GM21423 (cell line): Measurements from ENCODE around the gene HIPK2.

Experiments
- ATAC-seq: cut with Tn5 transposase; IDR thresholded peaks from one replicate; pipeline ENCODE4 v1.9.1; 2021; ENCODE audit warnings: mild to moderate bottlenecking, moderate library complexity; ENCODE audit not compliant: unreplicated experiment

HIPK2 gene

DNA sequence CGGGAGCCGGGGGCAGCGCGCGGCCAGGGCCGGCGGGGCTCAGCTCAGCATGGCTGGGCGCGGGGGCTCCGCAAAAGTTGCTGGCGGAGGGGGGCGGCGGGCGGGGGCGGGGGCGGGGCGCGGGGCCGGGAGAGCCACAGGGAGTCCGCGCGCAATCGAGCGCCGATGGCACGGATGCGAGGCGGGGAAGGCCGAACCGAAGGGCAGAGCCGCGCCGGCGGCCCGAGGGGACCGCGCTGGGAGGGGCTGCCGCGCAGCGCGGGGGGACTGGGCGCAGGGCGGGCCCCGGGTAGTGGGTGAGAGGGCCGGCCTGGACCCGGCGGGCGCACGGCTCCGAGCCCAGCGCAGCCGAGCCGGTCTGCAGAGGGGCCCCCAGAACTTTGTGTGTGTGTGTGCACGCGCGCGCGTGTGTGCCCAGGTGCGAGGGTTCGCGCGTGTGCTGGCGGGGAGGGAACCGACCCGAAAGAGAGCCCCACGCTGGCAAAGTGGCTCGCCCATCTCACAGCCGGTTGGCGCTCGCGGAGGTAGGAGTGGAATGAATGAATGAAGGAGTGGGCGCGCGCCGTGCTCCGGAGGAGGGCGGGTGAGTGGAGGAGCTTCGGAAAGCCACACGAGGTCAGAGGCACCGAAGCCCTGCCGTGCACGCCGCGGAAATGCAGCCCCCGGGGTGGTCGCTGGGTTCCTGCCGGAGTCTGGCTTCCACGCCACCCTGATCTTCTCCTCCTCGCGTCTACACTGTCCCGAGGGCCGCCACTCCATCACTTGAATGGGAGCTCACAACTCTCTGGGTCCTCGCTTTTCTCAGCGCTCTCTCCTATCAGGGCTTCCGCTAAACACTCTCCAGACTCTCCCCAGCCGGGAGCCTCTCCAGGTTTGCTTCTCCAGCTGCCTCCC, at the start of gene HIPK2:
Gene HIPK2, minus strand, starts transcription at position 51 of the 894 bp plus-strand sequence. CDS start 375 bp downstream, outside the sequence.
- peak; percentile 53 for ATAC-seq

DNA sequence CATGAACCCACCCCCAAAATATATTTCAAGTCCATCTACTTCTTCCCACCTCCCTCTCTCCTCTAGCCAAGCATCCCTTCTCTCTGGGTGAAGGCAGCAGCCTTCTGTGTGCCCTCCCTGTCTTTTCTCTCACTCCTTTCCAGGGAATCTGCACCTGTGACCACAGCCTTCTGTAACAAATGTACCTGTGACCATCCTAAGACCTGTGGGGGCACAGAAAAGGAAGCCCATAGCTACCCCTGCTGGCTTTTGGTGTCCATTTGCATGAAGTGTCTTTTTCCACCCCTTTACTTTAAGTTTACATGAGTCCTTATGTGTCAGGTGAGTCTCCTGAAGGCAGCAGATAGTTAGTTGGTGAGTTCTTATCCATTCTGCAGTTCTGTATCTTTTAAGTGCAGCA, 49.2 kb upstream of the HIPK2 start:
- no peak for ATAC-seq

DNA sequence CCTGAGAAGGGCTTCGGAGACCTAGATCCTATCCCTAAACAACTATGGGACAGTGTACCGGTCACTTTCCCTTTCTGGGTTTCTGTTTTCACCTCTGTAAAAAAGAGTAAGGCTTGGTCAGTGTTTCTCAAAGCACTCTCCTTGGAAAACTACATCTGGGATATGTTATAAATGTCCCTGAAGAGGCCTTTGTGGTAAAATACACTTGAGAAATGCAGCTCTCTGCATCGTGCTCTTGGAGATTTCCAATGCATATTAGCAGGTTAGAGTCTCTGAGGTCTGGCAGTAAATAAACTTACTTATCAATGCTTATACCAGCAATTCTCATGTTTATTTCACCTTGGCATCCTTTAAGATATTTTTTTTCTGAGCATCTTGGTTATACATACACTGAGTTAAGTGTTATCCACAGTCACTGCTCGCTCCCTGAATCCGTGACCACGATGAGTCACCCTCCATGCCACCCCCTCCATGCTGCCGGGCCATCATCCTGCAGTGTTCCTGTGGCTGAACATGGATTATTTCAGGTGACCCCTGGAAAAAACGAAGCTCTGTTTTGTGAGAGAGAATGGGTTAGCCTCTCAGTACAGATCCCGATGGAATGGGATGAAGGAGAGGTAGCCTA, 48.0 kb upstream of the HIPK2 start:
- no peak for ATAC-seq

DNA sequence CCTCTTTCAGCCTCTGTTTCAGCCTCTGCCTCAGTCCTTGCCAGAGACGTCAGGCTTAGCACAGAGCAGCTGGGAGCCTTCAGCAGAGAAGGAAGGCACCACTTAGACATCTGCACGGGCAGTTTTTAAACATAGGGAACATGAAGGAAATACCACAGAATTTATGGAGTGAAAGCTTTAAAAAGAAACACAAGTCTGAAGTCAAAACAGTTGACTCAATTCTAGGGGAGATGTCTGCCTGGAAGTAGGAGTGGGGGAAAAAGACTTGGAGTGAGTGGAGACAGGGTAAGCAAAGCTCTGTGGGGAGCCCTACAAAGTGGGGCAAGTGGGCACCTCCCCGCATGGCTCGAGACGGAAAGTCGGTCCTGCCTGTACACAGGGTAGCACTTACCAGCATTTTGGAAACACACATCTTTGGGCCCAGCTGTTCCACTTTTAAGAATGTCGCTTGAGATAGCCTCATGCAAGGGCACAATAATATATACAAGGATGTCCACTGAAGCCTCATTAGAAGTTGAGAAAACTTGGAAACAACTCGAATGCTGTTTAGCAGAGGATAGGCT, 46.2 kb upstream of the HIPK2 start:
- no peak for ATAC-seq

DNA sequence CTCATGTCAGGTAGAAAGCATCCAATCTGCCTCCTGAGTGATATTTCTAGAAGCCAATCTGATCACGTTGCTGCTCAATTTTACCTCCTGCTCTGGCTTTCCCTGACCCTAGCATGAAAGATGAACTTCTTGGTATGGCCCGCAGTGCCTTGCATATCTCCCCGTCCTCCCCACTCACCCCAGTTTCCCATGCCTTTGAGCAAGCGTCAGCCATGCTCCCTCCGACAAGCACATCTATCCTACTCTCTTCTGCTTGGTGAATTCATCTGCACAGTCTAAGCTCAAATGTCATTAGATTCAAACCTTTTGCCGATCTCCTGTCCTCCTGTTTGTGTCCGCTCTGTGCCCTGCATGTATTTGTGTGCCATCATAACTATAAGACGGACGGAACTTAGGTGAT, 45.1 kb upstream of the HIPK2 start:
- no peak for ATAC-seq

DNA sequence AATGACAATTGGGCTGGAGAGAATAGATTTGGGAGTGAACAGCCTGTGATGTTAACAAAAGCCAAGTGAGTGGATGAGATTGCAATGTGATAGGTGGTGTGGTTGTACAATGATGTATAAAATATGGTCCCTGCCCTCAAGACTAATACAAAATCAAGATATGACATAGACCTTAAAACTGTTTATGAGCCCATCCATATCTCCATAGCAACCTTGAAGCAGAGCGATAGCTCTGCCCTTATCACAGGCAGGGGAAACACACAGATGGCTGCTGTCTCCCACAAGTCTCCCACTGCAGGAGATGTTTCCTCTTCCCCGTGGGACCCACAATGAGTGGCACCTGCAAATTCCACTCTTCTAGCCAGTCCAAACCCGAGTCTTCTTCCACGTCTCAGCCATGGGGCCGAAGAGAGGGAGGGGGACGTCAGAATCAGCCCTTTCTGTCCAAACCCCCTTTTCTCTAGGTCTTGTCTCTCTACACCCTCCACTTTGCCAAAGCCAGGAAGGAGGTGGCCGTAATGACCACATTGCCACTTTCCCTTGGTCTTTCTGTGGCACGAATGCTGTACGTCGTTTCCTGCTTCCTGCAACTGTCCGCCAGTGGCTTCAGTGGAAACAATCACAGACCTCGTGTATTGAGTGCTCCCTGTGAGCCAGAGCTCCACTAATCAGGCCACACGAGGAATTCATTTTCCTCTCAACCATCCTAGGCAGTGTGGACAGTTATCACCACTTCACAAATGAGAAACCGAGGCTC, 43.7 kb upstream of the HIPK2 start:
- ATAC-seq, result no peak

DNA sequence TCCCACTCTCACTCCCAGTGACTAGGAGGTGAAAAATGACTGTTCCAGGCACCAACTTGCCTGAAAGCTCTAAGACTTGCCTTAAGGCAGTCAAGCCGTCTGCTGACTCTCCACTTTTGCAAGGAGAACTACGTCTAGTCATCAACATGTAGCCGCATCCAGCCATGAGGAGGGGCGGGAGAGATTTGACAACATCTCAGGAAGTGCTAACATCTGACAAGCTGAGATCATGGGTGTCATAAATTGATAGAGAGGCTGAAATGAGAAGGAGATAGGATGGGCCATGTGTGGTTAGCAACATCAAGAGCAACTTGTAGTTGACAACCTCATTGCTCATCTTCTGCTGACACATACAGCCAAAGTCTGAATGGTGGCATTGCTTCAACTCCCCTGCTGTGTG, 42.3 kb upstream of the HIPK2 start:
- no peak for ATAC-seq

DNA sequence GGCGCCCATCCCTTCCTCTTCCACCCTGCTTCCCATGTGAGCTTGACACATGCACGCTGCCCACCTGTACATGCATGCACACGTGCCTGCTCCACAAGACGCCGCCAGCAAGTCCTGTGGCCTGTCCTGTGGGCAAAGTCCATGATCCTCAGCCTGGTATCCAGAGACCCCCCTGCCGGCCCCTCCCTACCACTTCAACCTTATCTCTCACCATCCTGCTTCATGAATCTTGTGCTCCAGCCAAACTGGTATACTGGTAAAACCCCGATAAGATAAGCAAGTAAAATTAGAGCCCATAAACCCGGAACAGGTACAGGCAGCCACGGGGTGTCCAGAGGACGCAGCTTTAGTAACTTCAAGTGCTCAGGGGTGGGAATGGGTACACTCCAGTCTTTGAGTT, 39.5 kb upstream of the HIPK2 start:
- ATAC-seq, result no peak

DNA sequence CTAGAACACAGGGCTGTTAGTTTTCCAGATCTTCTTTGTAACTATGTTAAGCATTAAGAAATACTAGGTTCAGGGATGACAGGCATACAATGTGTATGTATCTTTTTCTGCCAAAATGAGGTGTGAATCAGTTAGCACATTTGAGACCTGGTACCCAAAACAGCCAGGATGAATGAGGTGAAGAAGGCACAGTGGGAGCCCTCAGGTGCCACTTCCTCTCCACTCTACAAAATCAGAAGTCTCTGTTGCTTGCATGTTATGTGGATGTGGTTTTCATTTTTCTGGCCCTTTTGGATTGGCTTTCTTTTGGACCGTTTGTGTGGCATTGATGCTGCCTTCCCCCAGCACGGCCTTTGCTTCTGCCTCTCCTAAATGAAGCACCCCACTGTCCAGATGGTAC, 35.9 kb upstream of the HIPK2 start:
- ATAC-seq, result no peak

DNA sequence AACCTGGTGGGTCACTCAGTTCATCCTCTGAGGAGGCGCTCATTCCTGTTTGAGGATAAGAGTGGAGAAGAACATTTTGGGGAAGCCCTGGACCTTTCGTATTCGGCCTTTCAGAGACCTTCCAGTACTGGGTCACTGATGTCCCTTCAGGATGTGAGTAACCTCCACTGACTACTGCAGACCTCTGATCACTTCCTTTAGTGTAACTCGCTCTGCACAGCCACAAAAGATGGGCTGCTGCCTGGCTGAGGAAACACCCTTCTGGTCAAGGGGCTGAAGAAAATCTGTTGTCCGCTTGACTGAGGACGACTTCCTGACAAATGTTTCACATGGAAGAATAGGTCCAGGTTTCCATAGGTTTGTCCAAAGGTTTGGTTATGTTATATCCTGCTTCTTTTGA, 35.4 kb upstream of the HIPK2 start:
- ATAC-seq, result no peak

DNA sequence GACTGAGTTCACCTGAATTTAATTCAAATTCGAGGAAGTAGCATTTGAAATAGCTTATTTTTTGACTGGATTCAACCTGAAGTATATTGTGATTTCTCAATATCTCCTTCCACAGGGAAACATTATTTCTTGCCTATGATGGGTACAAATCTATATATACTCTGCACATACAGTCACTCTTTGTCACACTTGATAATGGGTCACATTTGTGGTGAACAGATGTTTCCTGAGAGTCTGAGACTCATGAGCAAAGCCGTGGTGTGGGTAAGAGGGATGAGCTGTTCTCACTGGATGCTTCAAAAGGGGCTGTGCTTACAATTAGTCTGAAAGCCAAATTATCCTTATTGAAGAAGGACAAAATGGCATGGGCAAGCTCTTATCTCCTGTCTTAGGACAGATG, 33.3 kb upstream of the HIPK2 start:
- no peak for ATAC-seq

DNA sequence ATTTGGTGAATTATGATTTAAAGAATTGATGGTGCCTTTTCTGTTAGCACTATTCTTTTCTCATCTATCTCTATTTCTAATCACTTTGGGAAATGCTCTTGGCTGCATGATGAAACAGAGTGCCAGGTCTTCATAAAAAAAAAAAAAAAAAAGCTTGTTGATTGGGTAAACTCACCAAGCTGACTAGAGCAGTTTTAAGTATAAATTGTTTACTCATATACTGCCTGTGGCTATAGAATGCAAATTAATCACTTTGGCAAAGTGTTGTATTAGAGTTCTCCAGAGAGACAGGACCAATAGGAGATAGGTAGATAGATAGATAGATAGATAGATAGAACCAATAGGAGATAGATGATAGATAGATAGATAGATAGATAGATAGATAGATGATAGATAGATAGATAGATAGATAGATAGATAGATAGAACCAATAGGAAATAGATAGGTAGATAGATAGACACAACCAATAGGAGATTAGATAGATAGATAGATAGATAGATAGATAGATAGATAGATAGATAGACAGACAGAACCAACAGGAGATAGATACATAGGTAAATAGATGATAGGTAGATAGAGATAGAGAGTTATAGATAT, 31.1 kb upstream of the HIPK2 start:
- ATAC-seq, result no peak

DNA sequence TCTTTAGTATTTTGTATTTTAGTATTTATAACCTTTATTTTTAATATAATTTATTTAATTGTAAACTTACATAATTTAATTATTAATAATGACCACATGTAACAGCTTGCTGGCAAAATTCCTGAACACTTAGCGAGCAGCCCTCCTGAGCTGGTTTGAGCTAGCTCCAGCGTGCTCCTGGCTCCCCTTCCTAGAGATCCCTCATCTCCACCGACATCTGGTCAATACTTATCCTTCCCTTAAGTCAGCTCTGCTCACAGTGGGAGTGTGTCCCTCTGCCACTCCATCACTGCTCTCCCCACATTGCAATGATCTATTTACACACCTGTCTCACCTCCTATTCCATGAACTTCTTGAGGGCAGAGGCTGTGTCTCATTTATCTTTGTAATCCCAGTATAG, 30.6 kb upstream of the HIPK2 start:
- no peak for ATAC-seq

DNA sequence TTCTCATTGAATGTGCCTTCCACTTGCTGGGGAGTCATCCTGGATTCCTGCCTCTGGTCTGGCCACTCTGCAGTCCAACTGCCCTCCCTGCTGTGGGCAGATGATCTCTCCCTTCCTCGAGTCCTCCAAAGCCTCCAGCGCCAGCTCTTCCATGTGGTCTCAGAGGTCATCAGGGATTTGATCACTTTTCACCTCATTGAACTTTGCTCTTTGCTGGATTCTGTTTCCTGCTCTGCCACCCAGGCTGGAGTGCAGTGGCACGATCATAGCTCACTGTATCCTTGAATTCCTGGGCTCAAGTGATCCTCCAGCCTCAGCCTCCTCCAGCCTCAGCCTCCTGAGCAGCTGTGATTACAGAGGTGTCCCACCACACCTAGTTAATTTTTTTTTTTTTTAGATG, 29.2 kb upstream of the HIPK2 start:
- ATAC-seq, result no peak

DNA sequence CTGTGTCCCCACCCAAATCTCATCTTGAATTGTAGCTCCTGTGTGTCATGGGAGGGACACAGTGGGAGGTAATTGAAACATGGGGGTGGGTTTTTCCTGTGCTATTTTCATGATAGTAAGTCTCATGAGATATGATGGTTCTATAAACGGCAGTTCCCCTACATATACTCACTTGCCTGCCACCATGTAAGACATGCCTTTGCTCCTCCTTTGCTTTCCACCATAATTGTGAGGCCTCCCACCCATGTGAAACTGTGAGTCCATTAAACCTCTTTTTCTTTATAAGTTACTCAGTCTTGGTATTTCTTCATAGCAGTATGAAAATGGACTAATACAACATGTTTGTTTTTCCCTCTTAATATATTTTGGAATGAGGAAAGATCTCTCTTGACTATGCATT, 26.8 kb upstream of the HIPK2 start:
- no peak for ATAC-seq

DNA sequence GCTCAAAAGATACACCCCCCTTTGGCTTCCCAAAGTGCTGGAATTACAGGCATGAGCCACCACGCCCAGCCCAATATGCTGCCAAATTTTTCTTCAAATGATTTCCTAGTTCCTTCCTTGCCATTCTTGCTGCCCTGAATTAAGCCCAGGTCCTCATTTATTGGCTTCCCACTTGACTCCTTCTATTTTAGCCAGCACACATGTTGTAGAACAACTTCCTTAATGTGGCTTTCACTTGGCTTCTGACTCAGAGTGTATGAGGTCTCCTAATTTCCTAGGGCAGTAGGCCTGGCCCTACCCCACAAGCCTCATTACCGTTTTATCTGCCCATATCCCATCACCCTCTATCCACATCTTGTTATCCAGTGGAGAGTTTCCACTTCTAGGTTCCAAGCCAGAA, 21.8 kb upstream of the HIPK2 start:
- ATAC-seq, result peak; percentile 54

DNA sequence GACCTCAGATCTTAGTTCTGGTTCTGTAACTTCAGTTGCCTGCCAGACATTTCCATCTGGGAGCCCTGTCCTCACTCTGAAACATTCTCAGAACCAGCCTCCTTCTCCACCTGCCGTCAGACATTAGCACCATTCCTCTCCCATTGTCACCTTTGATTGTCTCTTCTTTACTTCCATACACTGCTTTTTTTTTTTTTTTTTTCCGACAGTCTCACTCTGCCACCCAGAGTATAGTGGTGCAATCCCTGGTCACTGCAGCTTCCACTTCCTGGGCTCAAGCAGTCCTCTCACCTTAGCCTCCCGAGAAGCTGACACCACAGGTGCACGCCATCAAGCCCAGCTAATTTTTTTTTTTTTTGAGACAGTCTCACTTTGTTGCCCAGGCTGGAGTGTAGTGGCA, 21.1 kb upstream of the HIPK2 start:
- no peak for ATAC-seq

DNA sequence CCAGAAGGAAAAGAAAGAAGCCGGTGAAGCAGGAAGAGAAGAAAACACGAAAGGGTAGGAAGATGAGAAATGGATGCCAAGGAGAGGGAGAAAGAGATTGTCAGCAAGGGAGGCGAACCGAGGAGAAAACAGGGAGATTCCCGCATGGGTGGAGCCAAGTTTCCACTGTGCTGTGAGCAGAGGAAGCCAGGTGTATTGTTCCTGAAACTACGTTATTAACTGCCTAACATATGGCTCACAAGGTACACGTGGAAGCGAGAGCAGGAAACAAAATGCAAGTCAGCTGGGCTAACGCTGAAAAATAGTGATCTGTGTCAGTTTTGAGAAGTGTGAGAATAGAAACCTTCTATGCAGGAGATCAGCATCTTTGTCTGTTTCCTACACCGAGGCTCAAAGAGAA, 20.4 kb upstream of the HIPK2 start:
- peak; percentile 82 for ATAC-seq

DNA sequence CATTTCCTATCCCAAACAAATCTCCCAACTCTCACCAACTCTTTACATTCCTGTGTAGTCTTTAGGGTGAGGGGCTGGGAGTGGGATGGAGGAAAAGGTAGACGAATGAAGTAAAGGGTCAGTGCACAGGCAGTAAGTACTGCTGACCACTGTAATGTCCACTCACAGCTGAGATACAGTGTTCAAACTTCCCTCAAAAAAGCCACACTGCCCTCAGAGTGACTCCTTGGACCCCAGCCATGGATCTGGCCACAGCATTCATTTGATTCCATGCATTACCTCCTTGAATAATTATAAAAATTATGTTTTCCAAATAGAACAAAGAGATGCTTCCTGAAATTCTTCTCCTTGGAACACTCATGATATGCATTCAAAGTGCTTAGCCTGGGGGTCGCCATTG, 19.8 kb upstream of the HIPK2 start:
- no peak for ATAC-seq

DNA sequence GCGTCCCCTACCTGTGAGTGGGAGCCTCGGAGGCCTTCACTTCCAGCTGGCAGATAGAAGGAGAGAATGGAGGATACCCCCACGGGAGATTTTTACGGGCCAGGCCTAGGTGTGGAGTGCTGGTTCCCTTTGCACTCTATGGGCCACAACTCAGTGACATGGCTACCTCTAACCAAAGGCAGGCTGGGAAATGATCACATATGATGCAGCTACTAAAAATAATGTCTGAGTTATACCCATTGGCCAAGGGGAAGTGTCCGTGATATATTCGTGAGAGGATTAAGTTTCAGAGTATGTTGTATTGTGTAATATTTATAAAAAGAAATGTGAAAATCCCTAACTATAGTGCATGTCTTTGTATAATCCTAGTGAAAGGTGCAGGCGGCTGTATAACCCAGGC, 13.5 kb upstream of the HIPK2 start:
- no peak for ATAC-seq

DNA sequence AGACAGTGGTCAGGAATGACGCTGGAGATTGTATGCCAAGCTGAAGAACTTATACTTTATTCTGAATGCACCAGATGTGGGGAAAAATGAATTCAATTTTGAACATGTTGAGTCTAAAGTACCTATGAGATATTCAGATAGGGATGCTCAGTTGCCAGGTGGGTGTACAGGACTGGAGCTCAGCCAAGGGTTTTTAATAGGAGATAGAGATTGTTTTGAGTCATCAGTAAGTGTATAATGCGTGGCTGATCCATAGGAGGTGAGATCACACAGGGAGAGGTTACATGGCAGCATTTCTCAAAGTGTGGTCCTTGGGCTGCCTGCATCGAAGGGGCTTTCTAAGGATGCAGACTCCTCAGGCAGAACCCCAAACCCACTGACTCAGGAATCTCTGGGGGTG, 6.8 kb upstream of the HIPK2 start:
- ATAC-seq, result no peak
